DOHH2 (cell line): ENCODE data around the gene PDRG1.

Experiments used
- H3F3A ChIP-seq: fragments of 200-600 bp; sonication (generic), shearing (Covaris generic); 2 replicates; pipeline ENCODE4 v1.6.0; 2016; ENCODE audit warnings: antibody characterized with exemption, mild to moderate bottlenecking; ENCODE audit not compliant: control insufficient read depth, insufficient read depth
- H3K27ac ChIP-seq: fragments of 200-600 bp; sonication (generic); 2 replicates; pipeline ENCODE4 v1.5.1; 2014; ENCODE audit warnings: low read depth, mild to moderate bottlenecking, low read length, moderate library complexity
- H3K27me3 ChIP-seq: fragments of 200-600 bp; sonication (generic); 2 replicates; pipeline ENCODE4 v1.6.1; 2014; ENCODE audit warnings: mild to moderate bottlenecking, low read length, mixed read lengths; ENCODE audit not compliant: control insufficient read depth
- H3K36me3 ChIP-seq: fragments of 200-600 bp; sonication (generic); 2 replicates; pipeline ENCODE4 v1.6.1; 2014; ENCODE audit warnings: mild to moderate bottlenecking, low read length, moderate library complexity, mixed read lengths; ENCODE audit not compliant: control insufficient read depth
- H3K4me1 ChIP-seq: fragments of 200-600 bp; sonication (generic); 2 replicates; pipeline ENCODE4 v1.6.1; 2014; ENCODE audit warnings: mild to moderate bottlenecking, low read length, mixed read lengths; ENCODE audit not compliant: control insufficient read depth
- H3K4me2 ChIP-seq: fragments of 200-600 bp; sonication (generic); 2 replicates; pipeline ENCODE4 v1.6.0; 2014; ENCODE audit warnings: mild to moderate bottlenecking, low read length, moderate library complexity
- H3K4me3 ChIP-seq: fragments of 200-600 bp; sonication (generic); 2 replicates; pipeline ENCODE4 v1.5.1; 2014; ENCODE audit warnings: mild to moderate bottlenecking, low read length, mixed read lengths
- H3K79me2 ChIP-seq: fragments of 200-600 bp; sonication (generic); 2 replicates; pipeline ENCODE4 v1.6.1; 2014; ENCODE audit warnings: mild to moderate bottlenecking, low read length, mixed read lengths; ENCODE audit not compliant: control insufficient read depth
- H3K9me2 ChIP-seq: fragments of 200-600 bp; sonication (generic); replicated peaks from 2 replicates; pipeline ENCODE4 v1.6.1; 2014; ENCODE audit warnings: mild to moderate bottlenecking, low read length, mixed read lengths; ENCODE audit not compliant: control insufficient read depth
- H3K9me3 ChIP-seq: fragments of 200-600 bp; sonication (generic); 2 replicates; pipeline ENCODE4 v1.6.1; 2014; ENCODE audit warnings: antibody characterized with exemption, low read length, mixed read lengths; ENCODE audit not compliant: control insufficient read depth, insufficient read depth
- H4K20me1 ChIP-seq: fragments of 200-600 bp; sonication (generic); 2 replicates; pipeline ENCODE4 v1.6.0; 2014; ENCODE audit warnings: low read depth, mild to moderate bottlenecking, antibody characterized with exemption, low read length, moderate library complexity; ENCODE audit not compliant: control insufficient read depth, insufficient read depth
- CTCF ChIP-seq: fragments of 200-600 bp; sonication (generic); IDR thresholded peaks from one replicate; pipeline ENCODE4 v1.5.1; 2014; ENCODE audit warnings: antibody characterized with exemption, mild to moderate bottlenecking, low read depth, low read length; ENCODE audit not compliant: poor library complexity, severe bottlenecking
- EZH2phosphoT487 ChIP-seq: fragments of 200-600 bp; sonication (generic); IDR thresholded peaks from 2 replicates; pipeline ENCODE4 v1.6.1; 2017; ENCODE audit warnings: borderline replicate concordance, mild to moderate bottlenecking, antibody characterized with exemption, low read length, moderate library complexity, mixed read lengths

The PDRG1 gene

DNA sequence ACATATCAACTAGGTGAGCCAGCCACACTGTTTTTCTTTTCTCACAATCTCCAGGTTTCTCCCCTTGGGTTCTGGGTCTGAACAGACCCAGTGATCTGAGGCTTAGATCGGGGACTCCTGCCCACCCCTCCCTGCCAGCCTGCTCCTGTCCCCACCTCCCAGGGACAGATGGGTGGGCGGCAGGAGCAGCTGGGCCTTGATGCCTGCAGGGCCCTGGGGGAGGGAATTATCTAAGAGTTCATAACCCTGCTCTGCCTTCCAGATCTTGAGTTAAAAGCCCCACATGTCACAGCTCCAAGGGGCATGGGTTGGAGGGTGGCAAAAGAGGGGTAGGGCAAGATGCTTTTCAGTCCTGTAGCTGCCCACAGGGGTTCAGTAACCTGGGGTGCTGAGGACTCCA is 10.9 kb upstream of the PDRG1 start:
- no peaks in the 10 kb centered on the region for H3K36me3 ChIP-seq
- H3K27ac ChIP-seq = no peak overlapping the region
- TF ChIP-seq EZH2phosphoT487 (no peak), CTCF (no peak)
- H3K4me1 ChIP-seq = peaks cover 3% of the 10 kb centered on the region; the same call in 1 of the 2 replicates
- H4K20me1 ChIP-seq = no peaks in the 10 kb centered on the region
- H3F3A ChIP-seq = no peaks in the 10 kb centered on the region
- peaks cover 34% of the 10 kb centered on the region for H3K27me3 ChIP-seq
- H3K4me3 ChIP-seq = no peak overlapping the region
- H3K9me3 ChIP-seq = no peaks in the 10 kb centered on the region
- H3K9me2 ChIP-seq = no peaks in the 10 kb centered on the region
- H3K79me2 ChIP-seq = no peaks in the 10 kb centered on the region
- H3K4me2 ChIP-seq = no peak overlapping the region

- Histone ChIP-seq H3F3A (no peaks in the 10 kb centered on the region), H3K36me3 (no peaks in the 10 kb centered on the region), H3K79me2 (no peaks in the 10 kb centered on the region), H3K9me2 (no peaks in the 10 kb centered on the region), H4K20me1 (no peaks in the 10 kb centered on the region), H3K4me1 (no peaks in the 10 kb centered on the region), H3K27ac (no peak overlapping the region), H3K27me3 (peaks cover 14% of the 10 kb centered on the region), H3K4me2 (no peak overlapping the region), H3K9me3 (no peaks in the 10 kb centered on the region), H3K4me3 (no peak overlapping the region)
- TF ChIP-seq CTCF (no peak), EZH2phosphoT487 (no peak)
These were observed 5.0 kb upstream of the PDRG1 start for GRCh38 chr20:31956556-31957526.

DNA sequence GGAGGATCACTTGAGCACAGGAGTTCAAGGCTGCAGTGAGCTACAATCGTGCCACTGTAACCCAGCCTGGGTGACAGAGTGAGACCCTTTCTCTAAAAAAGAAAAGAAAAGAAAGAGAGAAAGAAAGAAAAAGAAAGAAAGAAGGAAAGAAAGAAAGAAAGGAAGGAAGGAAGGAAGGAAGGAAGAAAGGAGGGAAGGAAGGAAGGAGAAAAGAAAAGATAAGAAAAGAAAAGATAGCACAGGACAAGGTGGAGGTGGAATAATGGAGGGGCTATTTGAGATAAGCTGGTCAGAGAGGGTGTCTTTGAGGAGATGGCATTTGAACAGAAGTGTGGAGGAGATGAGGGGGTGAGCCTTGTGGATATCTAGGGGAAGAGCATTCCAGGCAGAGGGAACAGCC is 2.7 kb upstream of the PDRG1 start:
- Histone ChIP-seq H3F3A (no peaks in the 10 kb centered on the region), H3K4me1 (peaks cover 11% of the 10 kb centered on the region), H3K9me3 (no peaks in the 10 kb centered on the region), H3K27ac (no peak overlapping the region), H3K9me2 (no peaks in the 10 kb centered on the region), H3K4me3 (no peak overlapping the region), H3K27me3 (peaks cover 14% of the 10 kb centered on the region), H3K79me2 (peaks cover 23% of the 10 kb centered on the region), H3K4me2 (no peak overlapping the region), H3K36me3 (peaks cover 13% of the 10 kb centered on the region), H4K20me1 (peaks cover 3% of the 10 kb centered on the region; the same call in 1 of the 2 replicates)
- no peak for TF ChIP-seq CTCF
- no peak for TF ChIP-seq EZH2phosphoT487
